Measurements from ENCODE around the gene RIOK2. TPM values are rescaled to one million over a fixed set of nuclear protein-coding genes. Genes with fewer than 3 reads are reported as not detected.
A peak's percentile ranks its signal among the peaks of the same experiment; 100 is the strongest.

The RIOK2 gene
- total and polyA plus RNA-seq, 4 donors, result 4.1 to 11.8 (median 10.1) TPM

- 72% methylated on average over 2 of the region's 2 CpGs for WGBS
Observed at GRCh38 chr5:97229196-97229595, 46.1 kb upstream of the RIOK2 start.

GRCh38 chr5:97225222-97225621 is 42.2 kb upstream of the RIOK2 start:
- DNase-seq (ENCODE audit: low spot score), result no peak
- Histone ChIP-seq H3K4me3 (ENCODE audit: low read depth in 1 of 3, low read length in 3 of 3) (no peak overlapping the region), H3K36me3 (ENCODE audit: control insufficient read depth in 4 of 4, insufficient read depth in 3 of 4, low read depth in 1 of 4, low read length in 3 of 4) (no peaks in the 10 kb centered on the region), H3K27ac (ENCODE audit: low read depth in 1 of 2, low read length in 2 of 2) (no peak overlapping the region), H3K27me3 (ENCODE audit: control insufficient read depth in 4 of 4, insufficient read depth in 4 of 4, low read length in 3 of 4) (no peaks in the 10 kb centered on the region), H3K9ac (ENCODE audit: low read depth in 1 of 2, low read length in 2 of 2) (no peak overlapping the region), H3K9me3 (ENCODE audit: control insufficient read depth in 4 of 4, low read length in 3 of 4) (no peaks in the 10 kb centered on the region), H3K4me1 (ENCODE audit: control insufficient read depth in 4 of 4, insufficient read depth in 4 of 4, low read length in 3 of 4) (peaks cover 0 to 6% (median 2%) of the 10 kb centered on the region in 4 donors)
- no peak for TF ChIP-seq HNF4G (IDR thresholded peaks at IDR 0.05)

More at GRCh38 chr5:97229196-97229595, 46.1 kb upstream of the RIOK2 start:
- no peak overlapping the region for H3K27ac ChIP-seq (ENCODE audit: low read depth in 1 of 2, low read length in 2 of 2)
- H3K4me3 ChIP-seq (ENCODE audit: low read depth in 1 of 3, low read length in 3 of 3), result no peak overlapping the region
- H3K36me3 ChIP-seq (ENCODE audit: control insufficient read depth in 4 of 4, insufficient read depth in 3 of 4, low read depth in 1 of 4, low read length in 3 of 4), result no peaks in the 10 kb centered on the region
- no peak for DNase-seq (ENCODE audit: low spot score)
- TF ChIP-seq FOXA1 (IDR thresholded peaks at IDR 0.05) (no peak), FOXA2 (IDR thresholded peaks at IDR 0.05) (no peak)
- H3K27me3 ChIP-seq (ENCODE audit: control insufficient read depth in 4 of 4, insufficient read depth in 4 of 4, low read length in 3 of 4), result no peaks in the 10 kb centered on the region
- H3K9me3 ChIP-seq (ENCODE audit: control insufficient read depth in 4 of 4, low read length in 3 of 4), result no peaks in the 10 kb centered on the region
- no peak overlapping the region for H3K9ac ChIP-seq (ENCODE audit: low read depth in 1 of 2, low read length in 2 of 2)
- peaks cover 0 to 3% (median 2%) of the 10 kb centered on the region in 4 donors for H3K4me1 ChIP-seq (ENCODE audit: control insufficient read depth in 4 of 4, insufficient read depth in 4 of 4, low read length in 3 of 4)

GRCh38 chr5:97224112-97224750 is 41.2 kb upstream of the RIOK2 start:
- peaks cover 0 to 6% (median 2%) of the 10 kb centered on the region in 4 donors for H3K4me1 ChIP-seq (ENCODE audit: control insufficient read depth in 4 of 4, insufficient read depth in 4 of 4, low read length in 3 of 4)
- no peak overlapping the region for H3K4me3 ChIP-seq (ENCODE audit: low read depth in 1 of 3, low read length in 3 of 3)
- DNase-seq (ENCODE audit: low spot score), result no peak
- H3K27ac ChIP-seq (ENCODE audit: low read depth in 1 of 2, low read length in 2 of 2), result no peak overlapping the region
- H3K9me3 ChIP-seq (ENCODE audit: control insufficient read depth in 4 of 4, low read length in 3 of 4), result no peaks in the 10 kb centered on the region
- H3K36me3 ChIP-seq (ENCODE audit: control insufficient read depth in 4 of 4, insufficient read depth in 3 of 4, low read depth in 1 of 4, low read length in 3 of 4), result no peaks in the 10 kb centered on the region
- WGBS, result 24% methylated on average over 1 of the region's 1 CpG
- H3K9ac ChIP-seq (ENCODE audit: low read depth in 1 of 2, low read length in 2 of 2), result no peak overlapping the region
- H3K27me3 ChIP-seq (ENCODE audit: control insufficient read depth in 4 of 4, insufficient read depth in 4 of 4, low read length in 3 of 4), result no peaks in the 10 kb centered on the region
- TF ChIP-seq YY1 (IDR thresholded peaks at IDR 0.05) (peak; percentile 49), RXRA (IDR thresholded peaks at IDR 0.05) (peak in 1 of 2 donors; percentile 31), NR2F2 (IDR thresholded peaks at IDR 0.05) (no peak), MAX (IDR thresholded peaks at IDR 0.05) (peak; percentile 34), REST (IDR thresholded peaks at IDR 0.05) (no peak), HNF4G (IDR thresholded peaks at IDR 0.05) (no peak), HNF4A (conservative IDR thresholded peaks at IDR 0.05) (peak; percentile 23 to 52), GABPA (IDR thresholded peaks at IDR 0.05 in 1 of 2, conservative IDR thresholded peaks at IDR 0.05 in 1 of 2) (no peak), JUND (IDR thresholded peaks at IDR 0.05) (peak in 1 of 2 donors; percentile 32), CTCF (IDR thresholded peaks at IDR 0.05; ENCODE audit: low read depth, low read length, missing input control) (no peak), ATF3 (IDR thresholded peaks at IDR 0.05) (no peak), FOXA1 (IDR thresholded peaks at IDR 0.05) (peak; percentile 32), ZBTB33 (IDR thresholded peaks at IDR 0.05) (no peak), FOXA2 (IDR thresholded peaks at IDR 0.05) (peak; percentile 73), EGR1 (IDR thresholded peaks at IDR 0.05; ENCODE audit: low read depth in 2 of 2) (no peak)

All from liver (tissue), 9 donors.